ENCODE data around the gene ANGPTL2.

The ANGPTL2 gene

GRCh38 chr9:127093319-127094020, 29.0 kb downstream of the ANGPTL2 start:
- DNase-seq (ENCODE audit: low spot score) = no peak

DNA sequence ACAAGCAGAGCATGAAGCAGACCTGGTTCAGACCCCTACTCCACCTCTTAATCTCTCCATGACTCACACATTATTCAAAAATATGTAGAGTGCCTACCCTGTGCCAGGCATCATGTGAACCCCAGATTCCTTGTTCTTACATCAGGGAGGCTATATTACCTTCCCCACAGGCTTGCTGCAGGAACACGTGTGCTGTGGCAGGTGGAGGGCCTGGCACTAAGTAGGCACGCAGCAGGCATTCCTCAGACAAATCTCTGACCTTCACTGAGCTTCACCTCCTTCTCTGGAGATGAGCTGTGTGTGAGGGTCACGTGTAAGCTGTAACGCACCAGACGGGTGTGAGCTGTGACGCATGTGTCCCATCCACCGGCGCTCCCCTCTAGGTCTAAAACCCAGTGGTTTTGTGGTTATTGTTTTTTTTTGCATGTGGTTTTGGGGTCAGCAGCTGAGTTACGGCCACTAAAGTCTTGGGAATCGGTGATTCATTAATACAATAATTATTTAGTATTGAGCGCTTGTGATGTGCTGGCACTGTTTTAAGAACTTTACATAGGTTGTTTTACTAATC, 30.3 kb downstream of the ANGPTL2 start:
- no peak for DNase-seq (ENCODE audit: low spot score)

DNA sequence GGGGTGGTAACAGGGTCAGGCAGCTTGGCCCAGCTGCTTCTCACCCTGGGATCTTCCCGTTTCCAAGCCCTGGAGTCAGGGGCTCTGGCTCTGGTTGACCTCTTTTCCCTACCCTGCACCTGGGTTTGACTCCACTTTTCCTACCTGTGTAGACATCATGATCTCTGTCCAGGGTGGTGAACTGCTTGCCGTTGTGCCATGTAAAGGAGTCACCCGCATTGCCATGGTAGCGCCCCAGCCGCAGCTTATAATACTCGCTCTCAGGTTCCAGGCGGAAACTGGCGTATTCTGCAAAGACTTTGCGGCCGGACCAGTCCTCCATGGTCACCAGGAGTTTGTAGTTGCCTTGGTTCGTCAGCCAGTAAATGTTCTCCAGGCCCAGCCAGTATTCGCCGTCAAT, 30.9 kb downstream of the ANGPTL2 start:
- DNase-seq (ENCODE audit: low spot score) = no peak

DNA sequence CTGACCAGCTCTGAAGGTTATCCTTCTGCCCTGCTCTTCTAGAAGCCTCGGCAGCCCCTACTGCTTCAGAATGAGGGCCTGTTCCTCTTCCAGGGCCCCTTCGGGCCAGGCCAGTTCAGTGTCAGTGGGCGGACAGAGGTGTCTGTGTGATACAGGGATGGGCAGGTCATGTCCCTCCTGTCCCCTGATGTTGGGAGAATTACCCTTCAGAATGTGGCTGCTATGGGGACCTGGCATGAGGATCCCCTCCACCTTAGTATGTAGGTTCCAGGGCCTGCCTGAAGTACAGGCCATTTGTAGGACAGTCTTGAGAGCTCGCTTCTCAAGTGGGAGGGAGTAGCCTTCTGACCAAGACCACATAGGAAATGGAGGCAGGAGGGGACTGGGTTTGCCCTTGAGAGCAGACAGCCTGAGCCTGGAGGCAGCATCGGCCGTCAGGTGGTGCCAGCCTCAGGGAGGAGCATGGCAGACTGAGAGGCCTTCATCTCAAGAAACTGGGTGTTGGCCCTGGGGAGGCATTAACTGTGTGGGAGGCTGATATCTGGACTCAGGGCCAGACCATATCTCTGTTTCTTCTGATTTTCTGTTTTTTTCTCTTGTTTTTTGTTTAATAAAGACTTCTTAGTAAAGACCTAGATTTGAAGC, 32.0 kb downstream of the ANGPTL2 start:
- DNase-seq (ENCODE audit: low spot score) = no peak

DNA sequence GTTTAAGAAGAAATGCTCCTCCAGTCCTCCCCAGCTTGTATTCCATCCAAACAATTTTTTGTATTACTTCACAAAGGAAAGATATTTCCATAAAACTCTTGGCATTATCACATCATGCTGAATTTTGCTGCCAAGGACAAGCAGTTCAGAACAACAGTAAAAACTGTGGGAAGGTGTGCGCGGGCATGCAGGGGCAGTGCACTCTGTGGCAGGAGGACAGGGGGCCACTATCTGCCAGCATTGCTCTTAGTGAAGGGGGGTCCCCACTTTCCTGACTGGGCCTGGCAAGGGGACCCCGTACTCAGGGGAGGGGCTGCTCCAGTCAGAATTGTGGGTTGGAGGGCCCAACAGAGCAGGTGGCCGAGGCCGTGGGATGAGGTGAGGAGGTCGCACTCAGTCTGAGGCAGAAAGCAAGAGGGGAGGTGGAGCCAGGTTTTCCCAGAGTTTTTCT, 32.8 kb downstream of the ANGPTL2 start:
- no peak for DNase-seq (ENCODE audit: low spot score)

DNA sequence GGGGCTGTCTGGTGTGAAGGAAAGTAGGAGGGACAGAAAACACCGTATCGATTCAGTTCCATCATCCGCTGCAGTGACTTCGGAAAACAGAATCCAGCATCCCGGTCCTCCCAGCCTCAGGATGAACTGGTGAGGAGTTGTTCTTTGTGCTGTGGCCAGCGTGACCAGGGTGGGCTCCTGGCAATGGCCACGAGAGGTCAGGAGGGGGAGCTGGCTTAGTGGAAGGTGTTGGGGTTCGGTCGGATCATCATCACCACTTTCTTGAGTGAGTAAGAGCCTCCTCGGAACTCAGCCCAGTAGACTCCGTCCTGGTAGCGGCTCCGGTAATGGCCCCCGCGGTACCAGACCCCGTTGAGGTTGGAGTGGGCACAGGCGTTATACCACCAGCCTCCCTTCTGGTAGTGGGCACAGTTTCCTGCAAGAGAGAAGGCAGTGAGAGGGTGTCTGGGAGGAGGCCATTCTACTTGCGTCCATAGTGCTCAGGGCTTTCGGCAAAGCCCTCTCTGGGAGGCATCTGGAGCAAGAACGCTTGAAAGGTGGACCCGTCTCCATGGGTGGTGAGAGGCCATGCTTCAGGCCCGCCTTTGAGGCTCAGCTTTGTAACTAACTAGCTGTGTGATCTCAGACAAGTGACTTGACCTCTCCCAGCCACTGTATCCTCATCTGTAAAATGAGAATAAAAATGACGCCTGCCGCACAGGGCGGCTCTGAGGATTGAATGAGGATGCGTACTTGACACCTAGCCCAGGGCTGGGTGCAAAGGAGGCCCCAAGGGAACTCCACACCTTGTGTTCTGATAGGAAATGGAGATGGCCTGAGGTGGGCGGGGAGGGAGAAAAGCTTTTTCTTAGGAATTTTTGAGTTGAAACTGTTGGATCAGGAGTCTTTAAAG, 33.5 kb downstream of the ANGPTL2 start:
- no peak for DNase-seq (ENCODE audit: low spot score)

DNA sequence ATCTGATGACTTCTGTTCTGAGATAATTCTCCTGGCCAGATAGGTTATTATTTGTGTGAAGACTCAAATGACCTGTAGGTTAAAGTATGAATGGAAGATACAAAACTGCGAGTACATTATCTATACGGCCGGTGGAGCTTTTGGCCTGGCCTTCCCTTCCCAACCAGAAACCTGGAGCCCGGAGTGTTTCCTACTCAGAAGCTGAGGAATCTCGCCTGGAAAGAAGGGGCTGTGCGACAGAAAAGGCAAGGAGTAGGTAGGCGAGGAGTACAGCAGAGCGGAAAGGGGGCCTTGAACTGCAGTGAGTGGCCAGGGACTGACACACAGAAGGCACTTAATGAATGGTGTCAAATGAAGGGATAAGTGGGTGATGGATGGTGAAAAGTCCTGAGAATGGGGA, 34.6 kb downstream of the ANGPTL2 start:
- no peak for DNase-seq (ENCODE audit: low spot score)

DNA sequence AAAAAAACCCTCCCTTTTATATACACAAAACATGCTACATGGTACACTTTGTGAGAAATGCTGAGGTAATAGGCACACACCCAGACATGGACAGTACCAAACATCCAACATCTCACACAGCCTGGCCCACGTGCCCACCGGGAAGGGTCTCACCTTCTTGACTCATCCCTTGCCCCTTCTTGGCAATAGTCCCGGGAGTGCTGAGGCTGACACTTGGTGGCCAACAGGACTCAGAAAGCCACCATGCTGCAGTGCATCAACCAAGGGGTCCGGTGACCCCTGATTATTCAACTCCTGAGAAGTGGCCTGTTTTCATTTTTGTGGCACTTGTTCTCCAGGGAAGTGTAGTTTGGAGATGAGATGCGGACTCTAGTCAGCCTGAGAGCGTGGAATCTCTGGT, 35.0 kb downstream of the ANGPTL2 start:
- no peak for DNase-seq (ENCODE audit: low spot score)

- no peak for DNase-seq (ENCODE audit: low spot score)
These were observed 35.7 kb downstream of the ANGPTL2 start for GRCh38 chr9:127086771-127087170.

- no peak for DNase-seq (ENCODE audit: low spot score)
These were observed 37.2 kb downstream of the ANGPTL2 start for GRCh38 chr9:127085186-127085585.

- DNase-seq (ENCODE audit: low spot score) = no peak
These were observed 38.1 kb downstream of the ANGPTL2 start for GRCh38 chr9:127084076-127085039.

GRCh38 chr9:127083138-127083980, 39.1 kb downstream of the ANGPTL2 start:
- peak; percentile 23 for DNase-seq (ENCODE audit: low spot score)

GRCh38 chr9:127081250-127082185, 40.9 kb downstream of the ANGPTL2 start:
- peak; percentile 11 for DNase-seq (ENCODE audit: low spot score)

- no peak for DNase-seq (ENCODE audit: low spot score)
These were observed 42.8 kb downstream of the ANGPTL2 start for GRCh38 chr9:127079446-127080140.

GRCh38 chr9:127078988-127079387, 43.4 kb downstream of the ANGPTL2 start:
- DNase-seq (ENCODE audit: low spot score) = no peak

- DNase-seq (ENCODE audit: low spot score) = no peak
These were observed 44.1 kb downstream of the ANGPTL2 start for GRCh38 chr9:127078336-127078735.

DNA sequence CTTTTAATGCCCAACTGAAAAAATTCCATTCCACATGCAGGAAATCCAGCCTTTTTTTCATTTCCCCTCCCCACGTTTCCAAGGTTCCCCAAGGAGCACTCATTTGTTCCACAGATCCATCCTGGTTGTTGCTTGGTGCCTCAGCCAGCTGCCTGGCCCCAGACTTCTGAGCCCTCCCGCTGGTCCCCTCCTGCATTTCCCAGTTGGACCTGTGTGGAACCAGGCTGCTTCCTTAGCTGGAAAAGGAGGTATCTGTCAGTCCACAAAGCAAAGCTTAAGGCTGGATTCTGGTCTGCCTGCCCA, 44.8 kb downstream of the ANGPTL2 start:
- no peak for DNase-seq (ENCODE audit: low spot score)

DNA sequence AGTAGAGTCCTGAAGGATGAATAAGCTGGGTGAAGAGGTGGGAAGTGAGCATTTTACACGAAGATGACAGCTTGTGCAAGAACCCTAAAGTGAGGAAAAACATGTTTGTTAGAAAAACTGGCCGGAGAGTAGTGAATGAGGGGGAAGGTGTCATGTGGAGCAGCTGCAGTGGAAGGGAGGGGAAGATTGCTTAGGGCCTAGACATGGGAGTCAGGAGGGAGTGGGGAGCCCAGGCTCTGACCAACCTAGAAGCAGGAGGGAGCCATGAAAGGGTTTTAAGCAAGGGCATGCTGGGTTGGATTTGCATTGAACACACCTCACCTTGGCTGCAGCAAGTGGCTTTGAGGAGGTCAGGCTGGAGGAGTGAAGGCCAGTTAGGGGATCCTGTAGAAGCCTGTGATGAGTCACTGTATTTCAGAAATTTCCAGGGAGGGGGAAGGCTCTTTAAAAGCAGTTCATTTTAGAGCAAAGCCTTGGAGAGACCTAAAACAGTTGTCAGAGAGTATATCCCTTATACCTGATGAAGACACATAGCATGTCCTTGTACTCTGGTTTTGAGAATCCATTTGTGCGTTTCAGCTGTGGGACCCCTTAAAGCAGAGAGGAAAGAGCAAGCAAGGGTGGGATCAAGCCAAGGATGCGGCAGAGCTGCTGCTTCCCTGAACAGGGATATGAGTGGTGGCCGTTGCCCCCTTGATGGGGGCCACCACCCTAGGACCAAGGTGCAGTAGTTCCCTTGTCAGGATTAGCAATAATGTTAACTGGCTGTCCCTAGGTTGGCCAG, 45.4 kb downstream of the ANGPTL2 start:
- no peak for DNase-seq (ENCODE audit: low spot score)
